NCI-H1436 treated with DMSO at 0.1 percent for 48 hours (cell line): Measurements from ENCODE around the gene TAF5L.
"Not testable (repeated sequence)": the region's sequence is repeated elsewhere in the genome, so short reads cannot be mapped to it uniquely, and the experiment has no call there.

ENCODE experiments used
- DNase-seq: peaks from one replicate; lab custom pipeline; 2025; lab: John Stamatoyannopoulos, UW

TAF5L gene

DNA sequence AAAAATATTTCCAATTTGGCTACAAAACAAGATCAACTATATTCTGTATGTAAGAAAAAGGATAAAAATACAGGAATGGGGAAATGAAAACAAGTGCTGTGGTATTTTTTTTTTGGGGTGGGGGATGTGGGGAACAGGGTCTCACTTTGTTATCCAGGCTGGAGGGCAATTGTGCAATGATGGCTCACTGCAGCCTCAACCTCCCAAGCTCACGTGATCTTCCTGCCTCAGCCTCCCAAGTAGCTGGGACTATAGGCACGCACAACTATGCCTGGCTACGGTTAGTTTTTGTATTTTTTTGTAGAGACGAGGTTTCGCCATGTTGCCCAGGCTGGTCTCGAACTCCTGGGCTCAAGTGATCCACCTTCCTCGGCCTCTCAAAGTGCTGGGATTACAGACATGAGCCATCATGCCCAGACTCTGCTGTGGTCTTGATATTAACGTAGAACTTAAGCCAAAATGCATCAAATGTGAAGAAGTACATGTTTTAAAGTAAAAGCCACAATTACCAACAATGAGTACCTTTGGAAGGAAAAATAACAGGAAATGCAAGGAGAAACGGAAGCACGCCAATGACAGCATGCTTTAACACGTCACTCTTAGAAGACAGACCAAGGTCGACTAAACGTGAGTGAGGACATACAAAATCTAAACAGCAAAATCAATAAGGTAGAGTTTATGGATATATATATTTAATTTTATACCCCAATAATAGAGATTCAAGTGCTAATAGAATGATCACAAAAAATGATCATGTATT, 58.6 kb downstream of the TAF5L start:
- DNase-seq: no peak

DNA sequence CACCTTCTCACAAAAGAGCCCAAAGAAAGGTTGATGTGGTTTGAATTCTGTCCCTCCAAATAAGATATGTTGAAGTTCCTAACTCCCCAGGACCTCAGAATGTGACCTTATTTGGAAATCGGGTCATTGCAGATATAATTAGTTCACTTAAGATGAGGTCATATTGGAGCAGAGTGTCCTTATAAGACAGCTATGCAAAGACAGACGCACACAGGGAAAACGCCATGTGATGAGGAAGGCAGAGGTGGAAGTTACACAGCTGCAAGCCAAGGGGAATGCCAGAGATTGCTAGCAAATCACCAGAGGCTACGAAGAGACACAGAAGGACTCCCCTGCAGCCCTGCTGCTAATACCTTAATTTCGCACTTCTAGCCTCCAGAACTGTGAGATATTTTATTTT, 62.2 kb downstream of the TAF5L start:
- no peak for DNase-seq

DNA sequence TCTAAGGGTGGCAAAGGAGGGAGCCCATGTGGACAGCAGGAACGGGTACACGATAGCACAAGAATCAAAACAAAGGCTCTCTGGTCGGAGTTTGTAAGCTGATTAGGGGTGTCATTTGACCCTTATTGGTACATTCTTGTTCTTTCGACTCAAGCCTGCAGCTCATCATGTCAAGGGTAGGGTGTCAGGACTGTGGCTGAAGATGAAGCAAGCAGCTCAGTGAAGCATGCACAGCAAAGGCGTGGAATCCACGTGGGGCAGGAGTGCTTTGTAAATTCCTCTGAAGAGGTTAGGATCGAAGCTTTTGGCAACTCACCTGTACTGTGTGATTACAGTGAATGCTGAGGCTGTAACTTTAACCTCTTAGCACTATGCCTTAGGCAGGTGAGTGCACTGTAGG, 62.7 kb downstream of the TAF5L start:
- no peak for DNase-seq

DNA sequence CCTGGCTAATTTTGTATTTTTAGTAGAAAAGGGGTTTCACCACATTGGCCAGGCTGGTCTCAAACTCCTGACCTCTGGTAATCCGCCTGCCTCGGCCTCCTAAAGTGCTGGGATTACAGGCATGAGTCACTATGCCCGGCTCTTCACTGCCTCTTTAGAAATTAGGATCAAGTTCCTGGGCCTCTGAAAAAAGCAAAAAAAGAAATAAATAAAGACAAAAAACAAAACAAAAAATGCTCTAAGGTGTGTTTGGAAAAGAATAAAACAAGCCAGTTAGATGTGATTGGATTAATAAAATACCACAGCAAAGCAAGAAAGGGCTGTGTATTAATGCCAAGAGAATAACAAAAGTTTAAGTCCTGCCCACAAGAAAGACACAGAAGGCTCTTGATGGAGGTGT, 63.2 kb downstream of the TAF5L start:
- no peak for DNase-seq

DNA sequence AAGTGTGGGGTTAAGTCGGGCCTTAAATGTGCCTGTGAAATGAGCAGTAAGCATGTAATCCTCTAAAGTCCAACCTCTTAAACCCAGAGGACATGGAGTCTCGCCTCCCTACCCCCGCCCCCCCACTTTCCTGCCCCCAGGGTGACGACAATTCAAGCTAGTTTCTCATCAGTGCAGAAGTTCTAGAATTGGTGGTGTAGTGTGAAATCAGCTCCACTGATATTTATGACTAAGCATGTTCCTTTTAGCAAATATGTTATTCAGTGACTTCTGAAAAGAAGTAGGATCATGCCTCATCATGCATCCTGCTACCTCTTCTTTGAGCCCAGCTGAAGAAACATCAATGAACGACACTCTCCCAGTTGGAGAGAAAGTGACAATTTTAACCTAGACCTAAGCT, 64.8 kb downstream of the TAF5L start:
- DNase-seq: no peak

DNA sequence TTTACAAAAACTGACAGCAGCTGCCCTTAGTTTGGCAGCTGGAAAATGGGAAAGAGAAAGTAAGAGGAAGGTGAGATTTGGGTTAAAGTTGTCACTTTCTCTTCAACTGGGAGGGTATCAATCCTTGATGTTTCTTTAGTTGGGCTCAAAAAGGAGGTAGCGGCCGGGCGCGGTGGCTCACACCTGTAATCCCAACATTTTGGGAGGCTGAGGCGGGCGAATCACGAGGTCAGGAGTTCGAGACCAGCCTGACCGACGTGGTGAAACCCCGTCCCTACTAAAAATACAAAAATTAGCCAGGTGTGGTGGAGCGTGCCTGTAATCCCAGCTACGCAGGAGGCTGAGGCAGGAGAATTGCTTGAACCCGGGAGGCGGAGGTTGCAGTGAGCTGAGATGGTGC, 65.8 kb downstream of the TAF5L start:
- DNase-seq: not testable (repeated sequence)

DNA sequence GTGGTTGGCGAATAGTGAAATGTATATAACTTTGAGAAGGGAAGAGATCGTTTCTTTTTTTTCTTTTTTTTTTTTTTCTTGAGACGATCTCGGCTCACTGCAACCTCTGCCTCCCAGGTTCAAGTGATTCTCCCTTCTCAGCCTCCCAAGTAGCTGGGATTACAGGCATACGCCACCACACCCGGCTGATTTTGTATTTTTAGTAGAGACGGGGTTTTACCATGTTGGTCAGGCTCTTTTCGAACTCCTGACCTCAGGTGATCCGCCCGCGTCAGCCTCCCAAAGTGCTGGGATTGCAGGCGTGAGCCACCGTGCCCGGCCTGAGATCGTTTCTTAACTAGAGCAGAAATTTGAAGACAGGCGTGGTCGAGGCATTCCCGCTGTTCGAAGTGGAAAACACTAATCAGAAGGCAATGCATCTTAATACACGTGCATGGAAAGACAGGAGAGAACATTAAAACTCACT, 66.6 kb downstream of the TAF5L start:
- not testable (repeated sequence) for DNase-seq

DNA sequence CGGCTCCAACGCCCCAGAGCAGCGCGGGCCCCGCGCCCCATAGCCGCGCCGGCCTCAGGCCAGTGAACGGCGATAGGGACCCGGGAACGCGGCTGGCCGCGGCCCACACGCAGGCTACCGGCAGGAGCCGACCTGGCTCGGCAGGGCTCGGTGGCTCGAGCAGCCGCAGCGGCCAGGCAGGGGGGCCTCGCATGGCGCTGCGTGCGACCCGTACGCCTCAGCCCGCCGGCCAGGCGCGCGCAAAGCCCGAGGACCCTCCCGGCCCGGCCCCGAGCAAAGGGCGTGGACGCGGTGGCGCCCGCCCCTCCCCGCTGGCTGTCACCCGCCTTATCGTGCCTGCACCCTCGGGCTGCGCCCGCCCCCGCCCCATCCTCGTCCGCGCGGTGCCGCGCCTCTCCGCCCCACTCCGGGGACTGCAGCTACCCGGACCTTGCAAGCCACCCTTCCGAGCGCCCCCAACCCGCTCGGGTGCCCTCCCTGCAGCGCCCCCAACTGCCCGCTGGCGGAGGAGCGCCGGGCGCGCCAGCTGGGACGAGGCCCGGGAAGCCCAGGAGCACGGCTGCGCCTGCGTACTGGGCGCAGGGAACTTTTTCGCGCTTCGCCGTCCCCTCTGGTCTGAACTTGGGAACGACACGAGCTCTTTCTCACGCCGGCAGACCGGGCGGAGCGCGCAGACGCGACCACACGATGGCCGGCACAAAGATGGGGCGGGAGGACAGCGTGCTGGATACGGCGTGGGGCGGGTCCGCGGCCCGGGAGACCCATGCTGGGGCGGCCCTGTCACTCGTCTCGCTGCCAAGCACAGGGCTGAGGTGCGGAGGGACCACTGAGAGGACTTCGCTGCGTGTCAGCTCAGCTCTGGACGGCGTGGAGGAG, 67.2 kb downstream of the TAF5L start, which contains the start of gene ABCB10:
TSS of gene ABCB10 (minus strand) at position 248 of the 876 bp plus-strand sequence. CDS start at position 193, 55 bp downstream.
- peak; percentile 95 for DNase-seq

DNA sequence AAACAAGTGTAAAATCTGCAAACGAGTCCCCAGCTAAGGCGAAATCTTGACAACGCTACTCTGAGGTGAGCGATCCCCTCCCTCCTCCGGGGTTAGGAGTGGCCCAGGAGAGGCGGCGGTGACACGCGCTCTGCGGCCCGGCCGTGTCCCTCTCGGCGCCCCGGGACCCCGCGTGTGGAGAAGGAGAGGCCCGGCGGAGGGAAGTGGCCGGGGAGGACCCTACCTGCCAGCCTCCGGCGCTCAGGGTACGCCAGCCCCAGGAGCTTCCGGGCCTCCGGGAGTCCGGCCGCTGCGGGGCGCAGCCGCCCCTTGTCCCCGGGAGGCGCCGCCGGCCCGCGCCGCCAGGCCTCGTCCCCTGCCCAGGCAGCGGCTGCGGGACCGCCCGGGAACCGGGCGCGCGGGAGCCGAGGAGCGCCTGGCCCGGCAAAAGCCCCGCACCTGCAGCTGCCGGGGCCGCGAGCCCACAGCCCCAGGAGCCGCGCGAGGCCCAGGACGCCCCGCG, 68.0 kb downstream of the TAF5L start:
- no peak for DNase-seq

DNA sequence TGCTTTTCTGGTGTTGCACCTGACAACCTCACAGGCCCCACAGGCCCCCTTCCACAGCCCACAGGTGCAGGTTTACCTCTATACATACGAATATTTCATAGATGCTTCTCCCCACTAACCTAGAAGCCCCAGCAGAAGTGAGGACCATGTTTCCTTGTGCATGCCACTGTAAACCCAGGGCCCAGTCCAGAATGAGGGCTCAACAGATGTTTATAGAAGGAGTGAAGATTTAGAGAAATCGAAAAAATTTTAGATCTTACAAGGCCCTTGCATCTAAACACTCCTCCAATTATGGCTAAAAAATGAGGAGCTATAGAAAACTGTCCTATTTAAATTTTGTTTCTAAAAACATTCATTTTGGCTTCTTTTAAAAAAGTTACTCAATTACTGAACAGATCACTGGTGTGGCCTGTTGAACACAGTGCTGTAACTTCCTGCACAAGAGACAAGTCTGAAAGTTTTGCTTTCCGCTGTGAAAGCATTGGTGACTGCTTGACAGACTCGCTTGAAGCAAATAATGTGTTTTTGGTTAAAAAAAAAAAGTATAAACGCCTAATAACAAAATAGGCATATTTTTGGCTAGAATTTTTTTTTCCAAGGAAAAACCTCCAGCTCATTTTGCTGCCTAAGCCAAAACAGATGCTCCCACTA, 68.6 kb downstream of the TAF5L start:
- DNase-seq: no peak

DNA sequence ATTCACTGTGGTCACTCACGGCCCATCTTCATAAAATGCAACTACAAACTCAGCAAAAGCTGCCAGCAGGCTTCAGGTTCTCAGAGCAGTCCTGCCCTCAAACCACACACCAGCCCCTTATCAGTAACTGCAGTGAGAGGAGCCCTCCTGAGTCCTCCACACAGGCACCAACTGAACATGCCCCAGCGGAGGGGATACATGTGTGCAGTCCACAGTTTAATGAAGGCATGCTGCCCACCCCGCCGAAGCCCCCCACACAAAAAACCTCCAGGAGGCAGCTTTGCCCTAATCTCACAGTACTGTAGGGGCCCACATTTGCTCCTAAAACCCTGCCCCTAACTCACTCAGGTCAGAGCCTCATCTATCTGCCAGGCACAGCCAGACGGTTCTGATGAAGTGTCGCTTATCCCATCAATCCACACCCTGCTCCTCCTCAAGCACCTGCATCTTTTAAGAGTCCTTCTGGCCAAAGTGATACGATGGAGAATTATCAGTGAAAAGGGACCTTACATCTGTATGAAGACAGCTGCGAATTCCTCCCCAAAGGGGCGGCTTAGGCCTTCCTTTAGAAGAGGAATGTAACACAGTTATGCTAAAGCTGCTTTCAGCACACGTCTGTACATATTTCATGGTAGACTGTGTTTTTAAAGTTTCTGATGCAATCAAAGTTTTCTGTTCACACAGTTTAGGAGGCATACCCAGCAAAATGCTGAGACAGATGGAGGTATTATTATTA, 70.9 kb downstream of the TAF5L start:
- no peak for DNase-seq

DNA sequence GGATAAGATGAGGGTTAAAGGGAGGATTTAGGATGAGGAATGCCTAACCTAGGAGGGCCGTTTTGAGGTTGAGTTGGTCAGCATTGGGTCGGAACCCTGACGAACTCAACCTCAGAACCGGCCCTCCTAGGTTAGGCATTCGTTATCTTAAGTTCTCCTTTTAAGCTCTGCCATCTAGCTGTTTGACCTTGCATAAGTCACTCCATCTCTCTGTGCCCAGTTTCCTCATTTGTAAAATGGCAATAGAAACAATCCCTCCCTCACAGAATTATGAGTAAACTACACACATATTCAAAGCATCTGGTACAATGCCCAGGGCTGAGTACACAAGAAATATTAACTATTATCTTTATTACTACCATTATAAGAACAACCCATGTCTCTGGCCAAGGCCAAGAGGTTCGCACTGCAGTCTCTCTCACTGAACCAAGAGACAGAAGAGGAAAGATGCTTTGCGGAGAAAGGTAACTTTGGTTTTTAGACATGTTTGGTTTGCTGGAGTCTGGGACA, 72.2 kb downstream of the TAF5L start:
- DNase-seq: no peak

DNA sequence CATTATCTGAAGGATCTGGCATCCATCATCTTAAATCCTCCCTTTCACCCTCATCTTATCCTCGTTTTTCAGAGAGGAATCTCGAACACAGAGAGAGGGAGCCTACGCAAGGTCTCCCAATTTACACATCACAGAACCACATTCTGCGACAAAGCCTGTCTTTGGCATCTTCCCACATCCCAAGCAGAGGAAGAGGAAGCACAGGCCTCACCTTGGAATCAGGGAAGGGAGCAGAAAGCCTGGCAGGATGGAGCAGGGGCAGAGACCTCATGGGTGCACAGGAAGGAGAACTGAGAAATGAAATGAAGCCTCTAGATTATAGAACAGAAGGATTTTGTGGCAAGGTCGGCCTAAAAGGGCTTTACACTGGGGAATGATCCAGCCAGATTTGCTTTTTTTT, 73.2 kb downstream of the TAF5L start:
- DNase-seq: no peak

DNA sequence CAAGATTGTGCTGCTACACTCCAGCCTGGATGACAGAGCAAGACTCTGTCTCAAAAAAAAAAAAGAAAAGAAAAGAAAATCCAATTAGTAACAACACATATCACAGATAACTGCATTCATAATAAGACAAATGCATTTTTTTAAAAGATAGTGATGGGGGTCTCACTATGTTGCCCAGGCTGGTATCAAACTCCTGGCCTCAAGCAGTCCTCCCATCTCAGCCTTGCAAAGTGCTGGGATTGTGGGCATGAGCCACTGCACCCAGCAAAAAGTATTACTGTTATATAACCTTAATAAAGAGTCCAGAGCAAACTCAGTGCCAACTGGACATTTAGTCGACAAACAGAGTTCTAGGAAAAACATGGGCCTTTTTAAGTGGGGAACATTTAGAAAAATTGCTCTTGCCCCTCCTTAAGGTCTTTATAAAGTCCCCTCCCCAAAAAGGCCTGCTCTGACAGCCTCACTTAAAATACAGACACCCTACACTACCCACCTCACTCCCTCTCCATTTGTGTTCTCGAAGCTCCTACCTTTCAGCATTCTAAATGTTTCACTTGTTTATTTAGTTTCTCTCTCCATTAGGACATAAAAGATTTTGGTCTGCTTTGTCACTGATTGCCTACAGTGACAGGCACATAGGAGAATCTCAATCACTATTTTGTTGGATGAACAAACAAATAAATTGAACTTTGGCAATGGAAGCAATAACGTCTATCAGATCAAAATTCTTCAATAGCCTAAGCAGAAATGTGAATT, 74.9 kb downstream of the TAF5L start:
- DNase-seq: no peak

DNA sequence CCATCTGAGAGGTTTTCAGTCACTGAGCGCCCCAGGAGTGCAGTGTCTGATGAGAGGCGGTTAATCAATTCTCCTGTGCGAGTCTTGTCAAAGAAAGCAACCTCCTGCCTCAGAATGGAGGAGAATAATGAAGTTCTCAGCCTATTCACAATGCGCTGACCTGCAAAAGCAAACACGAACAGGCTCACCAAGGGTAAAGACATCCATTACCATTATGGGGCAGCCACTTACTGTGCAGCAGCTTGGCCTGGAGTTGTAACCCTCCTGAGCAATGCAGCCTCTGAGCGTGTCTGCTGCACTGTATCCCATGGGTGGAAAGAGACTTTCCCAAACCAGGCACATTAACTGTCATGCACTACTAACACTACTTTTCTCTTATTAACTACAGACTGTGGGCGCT, 78.4 kb downstream of the TAF5L start:
- DNase-seq: no peak

DNA sequence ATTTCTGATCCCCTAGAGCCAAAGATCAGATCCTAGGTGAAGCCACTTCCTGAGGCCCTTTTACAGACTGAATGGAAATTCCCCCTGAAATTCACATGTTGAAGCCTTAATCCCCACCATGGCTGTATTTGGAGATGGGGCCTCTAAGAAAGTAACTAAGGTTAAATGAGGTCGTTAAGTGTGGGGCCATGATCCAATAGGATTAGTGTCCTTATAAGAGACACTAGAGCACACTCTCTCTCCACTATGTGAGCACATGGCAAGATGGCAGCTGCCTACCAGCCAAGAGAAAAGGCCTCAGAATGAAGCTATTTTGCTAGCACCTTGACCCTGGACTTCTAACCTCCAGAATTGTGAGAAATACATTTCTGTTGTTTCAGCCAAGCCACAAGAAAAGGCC, 81.3 kb downstream of the TAF5L start:
- no peak for DNase-seq
